AG09319 (cell line): ENCODE measurements around the gene ARHGAP32.
"Not testable (repeated sequence)": the region's sequence is repeated elsewhere in the genome, so short reads cannot be mapped to it uniquely, and the experiment has no call there.

ENCODE experiments used
- DNase-seq: peaks from one replicate; pipeline ENCODE4 v3.0.0-alpha.2; 2010; ENCODE audit warnings: low read depth; ENCODE audit errors: extremely low read depth
- CTCF ChIP-seq: IDR thresholded peaks from 2 replicates; pipeline ENCODE4 v1.5.1; 2011; ENCODE audit warnings: low read depth, mild to moderate bottlenecking, inconsistent platforms, low read length, moderate library complexity

The ARHGAP32 gene

GRCh38 chr11:129202646-129203045, 10.5 kb upstream of the ARHGAP32 start:
- no peak for TF ChIP-seq CTCF
- no peak for DNase-seq

GRCh38 chr11:129195682-129196081, 3.6 kb upstream of the ARHGAP32 start:
- TF ChIP-seq CTCF: no peak
- DNase-seq: no peak

GRCh38 chr11:129191649-129192048, 476 bp downstream of the ARHGAP32 start:
- TF ChIP-seq CTCF: no peak
- no peak for DNase-seq

- TF ChIP-seq CTCF: no peak
- peak; percentile 48 for DNase-seq
These were observed 2.0 kb downstream of the ARHGAP32 start for GRCh38 chr11:129190087-129190486.

- DNase-seq: no peak
- TF ChIP-seq CTCF: no peak
These were observed 2.5 kb downstream of the ARHGAP32 start for GRCh38 chr11:129189646-129190045.

- not testable (repeated sequence) for DNase-seq
These were observed 7.0 kb downstream of the ARHGAP32 start for GRCh38 chr11:129185082-129185481.

GRCh38 chr11:129184581-129184980, 7.5 kb downstream of the ARHGAP32 start:
- DNase-seq: no peak
- TF ChIP-seq CTCF: no peak

- no peak for DNase-seq
- no peak for TF ChIP-seq CTCF
These were observed 24.8 kb downstream of the ARHGAP32 start for GRCh38 chr11:129167315-129167714.
